CD4-positive, alpha-beta memory T cell (primary cell): ENCODE measurements around the gene ZNF546. TPM values are rescaled to one million over a fixed set of nuclear protein-coding genes. Genes with fewer than 3 reads are reported as not detected.
A peak's percentile ranks its signal among the peaks of the same experiment; 100 is the strongest.
"Not testable (repeated sequence)": the region's sequence is repeated elsewhere in the genome, so short reads cannot be mapped to it uniquely, and the experiment has no call there.

Experiments used
- CTCF ChIA-PET: fragments of 350-600 bp; sonication (Branson Sonifier 250); formaldehyde crosslinking; loops from one replicate; lab custom pipeline; 2021; ENCODE audit warnings: inconsistent platforms; ENCODE audit not compliant: partially characterized antibody; lab: Charles Lee
- POLR2A ChIA-PET: fragments of 350-600 bp; sonication (Branson Sonifier 250); formaldehyde crosslinking; loops from one replicate; lab custom pipeline; 2021; ENCODE audit not compliant: partially characterized antibody; lab: Charles Lee
- DNase-seq, 5 donors: peaks; one replicate each; pipeline versions ENCODE4 v3.0.0 to v3.0.0-alpha.2; 2020 to 2022; ENCODE audit warnings: mixed read lengths in 1 of 5
- H3K27ac ChIP-seq: one replicate; pipeline ENCODE4 v1.7.0; 2013; ENCODE audit warnings: low read depth, low read length
- H3K27me3 ChIP-seq: 2 replicates; pipeline ENCODE4 v1.7.0; 2013; ENCODE audit warnings: mild to moderate bottlenecking, low read length, moderate library complexity; ENCODE audit not compliant: insufficient read depth
- H3K36me3 ChIP-seq: 2 replicates; pipeline ENCODE4 v1.7.0; 2013; ENCODE audit warnings: mild to moderate bottlenecking, low read length, moderate library complexity; ENCODE audit not compliant: insufficient read depth
- H3K4me1 ChIP-seq: 2 replicates; pipeline ENCODE4 v1.7.0; 2013; ENCODE audit warnings: mild to moderate bottlenecking, low read length, moderate library complexity; ENCODE audit not compliant: insufficient read depth
- H3K4me3 ChIP-seq, 2 donors: one replicate each; pipeline ENCODE4 v1.7.0; 2013; ENCODE audit warnings: low read length in 2 of 2, mild to moderate bottlenecking in 1 of 2
- H3K9me3 ChIP-seq, 2 donors: one replicate each; pipeline ENCODE4 v1.7.0; 2013; ENCODE audit warnings: low read length in 2 of 2, control low read depth in 1 of 2; ENCODE audit not compliant: control insufficient read depth in 1 of 2
- H3K27ac Mint-ChIP-seq, 7 donors: one replicate each; pipeline ENCODE4 v1.8.0; 2020 to 2021; ENCODE audit warnings: mixed read lengths in 7 of 7, mild to moderate bottlenecking in 6 of 7, inconsistent platforms in 3 of 7, moderate library complexity in 3 of 7
- H3K27me3 Mint-ChIP-seq, 2 donors: one replicate each; pipeline ENCODE4 v1.8.0; 2020 to 2021; ENCODE audit warnings: mixed read lengths in 2 of 2
- H3K36me3 Mint-ChIP-seq, 2 donors: one replicate each; pipeline ENCODE4 v1.8.0; 2020 to 2021; ENCODE audit warnings: mixed read lengths in 2 of 2, inconsistent platforms in 1 of 2, mild to moderate bottlenecking in 1 of 2
- H3K4me1 Mint-ChIP-seq, 4 donors: one replicate each; pipeline ENCODE4 v1.8.0; 2020 to 2021; ENCODE audit warnings: mixed read lengths in 4 of 4, mild to moderate bottlenecking in 1 of 4
- H3K4me3 Mint-ChIP-seq, 8 donors: one replicate each; pipeline ENCODE4 v1.8.0; 2020 to 2021; ENCODE audit warnings: mixed read lengths in 8 of 8, mild to moderate bottlenecking in 7 of 8, moderate library complexity in 6 of 8, inconsistent platforms in 3 of 8
- H3K9me3 Mint-ChIP-seq, 8 donors: one replicate each; pipeline ENCODE4 v1.8.0; 2020 to 2021; ENCODE audit warnings: mixed read lengths in 8 of 8, mild to moderate bottlenecking in 5 of 8, inconsistent platforms in 3 of 8, moderate library complexity in 1 of 8
- intact Hi-C: fragments of 100-400 bp; cut with micrococcal nuclease; formaldehyde crosslinking; loops from one replicate; pipeline ENCODE4 v1.15.1; 2023
- polyA plus RNA-seq, 2 donors: library from polyadenylated mRNA; unstranded; fragments of 300-500 nt; fragmentation: Illumina TruSeq; gene quantifications; one replicate each; pipeline ENCODE4 v1.2.3, GENCODE V29; 2021
- total RNA-seq, 2 experiments: library from RNA; stranded (reverse); gene quantifications; one replicate each; pipeline ENCODE4 v1.2.3, GENCODE V29; 2021

Gene ZNF546
- total RNA-seq (10 to 100 TPM; 17.5 to 18.4 TPM), polyA plus RNA-seq (1 to 10 TPM; 2.9 TPM)

DNA sequence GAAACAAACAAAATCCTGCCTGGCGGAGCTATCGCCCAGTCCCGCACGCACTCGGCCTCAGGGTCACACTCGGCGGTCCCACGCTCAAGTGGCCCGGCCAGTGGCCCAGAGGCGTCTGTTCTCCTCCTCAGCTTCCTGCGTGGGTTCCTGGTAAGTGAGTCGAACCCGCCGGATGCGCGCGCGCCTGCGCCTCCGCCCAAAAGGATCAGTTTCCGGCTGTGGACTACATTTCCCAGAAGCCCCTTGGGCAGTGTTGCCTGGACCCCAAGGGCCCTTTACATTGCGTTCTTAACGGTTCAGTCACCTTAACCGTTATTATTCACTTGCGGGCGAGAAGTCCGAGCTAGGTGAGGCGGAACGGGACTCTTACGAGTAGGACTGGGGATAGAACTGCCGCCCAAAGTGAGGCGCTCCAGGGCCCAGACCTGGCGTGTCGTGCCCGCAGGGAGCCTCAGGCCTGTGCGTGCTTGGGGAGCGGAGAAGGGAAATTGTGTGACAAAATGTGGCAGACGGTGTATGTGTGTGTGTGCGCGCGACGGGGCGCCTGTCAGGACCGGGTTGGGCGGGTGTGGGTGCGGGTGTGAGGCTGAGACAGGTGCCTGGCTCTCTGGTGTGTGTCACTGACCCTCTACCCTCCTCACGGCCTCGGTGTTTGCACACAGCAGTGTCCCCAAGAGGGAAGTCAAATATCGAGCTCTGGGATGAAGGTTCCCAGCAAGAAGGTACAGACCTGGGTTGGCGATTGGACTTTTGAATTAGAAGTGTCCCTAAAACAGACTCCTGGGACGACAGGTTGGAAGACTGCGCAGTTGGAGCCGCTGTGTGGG lies at the start of gene ZNF546:
Gene ZNF546 (plus strand): TSS at position 250 of the 827 bp plus-strand sequence. CDS start 1,267 bp downstream, outside the sequence.
- H3K27me3 Mint-ChIP-seq, result no peaks in the 10 kb centered on the region
- DNase-seq, result peak; percentile 87 to 93 (median 90)
- Histone ChIP-seq H3K4me3 (peak within 1 kb of the TSS; percentile 98 to 99), H3K4me1 (peaks cover 19% of the 10 kb centered on the region), H3K27me3 (no peaks in the 10 kb centered on the region), H3K36me3 (no peaks in the 10 kb centered on the region), H3K9me3 (peaks cover 0 to 4% of the 10 kb centered on the region in 2 donors), H3K27ac (peak within 1 kb of the TSS; percentile 82)
- peak within 1 kb of the TSS; percentile 93 to 100 (median 99) for H3K4me3 Mint-ChIP-seq
- intact Hi-C loops, result loop anchor here (1.0 to 2.0 kb wide), 3 partner anchors 26 to 93 kb away; partner anchors contain the start of genes PSMC4 and ZNF780A
- H3K27ac Mint-ChIP-seq, result peak within 1 kb of the TSS; percentile 79 to 98 (median 96)
- H3K4me1 Mint-ChIP-seq, result peaks cover 26 to 53% (median 36%) of the 10 kb centered on the region in 4 donors
- POLR2A ChIA-PET, result interaction anchor here (0.9 to 3.4 kb wide), 16 partner anchors 9 to 606 kb away, joined by 3 to 46 read pairs (median 4); partner anchors contain the start of genes DYRK1B, FBL, PSMC4 and RPS16
- H3K36me3 Mint-ChIP-seq, result peaks cover 6 to 14% of the 10 kb centered on the region in 2 donors
- CTCF ChIA-PET, result interaction anchor here (3.2 kb wide), 1 partner anchor 26 kb away, joined by 30 read pairs; the partner anchor contains the start of gene PSMC4
- H3K9me3 Mint-ChIP-seq, result peaks cover 0 to 11% (median 0%) of the 10 kb centered on the region in 8 donors

DNA sequence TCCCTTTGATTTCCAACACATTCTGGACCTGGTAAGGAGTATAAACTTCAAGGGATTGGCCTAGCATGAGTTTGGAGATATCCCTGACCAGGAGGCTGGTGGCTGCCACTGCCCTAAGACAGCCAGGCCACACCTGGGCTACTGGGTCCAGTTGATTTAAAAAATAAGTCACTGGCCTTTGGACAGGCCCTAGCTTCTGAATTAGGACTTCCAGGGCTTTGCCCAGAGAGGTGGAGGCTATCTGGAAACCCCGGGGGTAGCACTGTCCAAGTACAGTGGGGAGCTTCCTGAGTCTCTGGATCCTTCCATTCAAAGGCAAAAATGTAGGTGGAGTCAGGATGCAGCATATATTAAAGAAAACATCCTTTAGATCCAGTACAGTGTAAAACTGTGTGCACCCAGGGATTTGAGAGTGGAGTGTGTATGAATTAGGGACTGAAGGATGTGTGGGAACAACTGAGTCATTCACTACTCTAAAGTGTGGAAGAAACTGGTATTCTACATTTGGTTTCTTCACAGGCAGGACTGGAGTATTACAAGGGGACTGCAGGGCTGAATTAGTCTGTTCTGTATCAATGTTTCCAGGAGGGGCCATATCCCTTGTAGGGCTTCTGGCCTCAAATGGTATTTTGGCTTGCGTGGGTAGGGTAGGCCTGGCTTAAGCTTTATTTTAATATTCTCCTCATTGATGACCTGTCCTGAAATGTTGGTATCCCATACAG lies 47.7 kb upstream of the ZNF546 start:
- H3K9me3 Mint-ChIP-seq, result no peaks in the 10 kb centered on the region
- H3K4me1 Mint-ChIP-seq, result peaks cover 50 to 93% (median 69%) of the 10 kb centered on the region in 4 donors
- no peaks in the 10 kb centered on the region for H3K27me3 Mint-ChIP-seq
- Histone ChIP-seq H3K27ac (no peak overlapping the region), H3K27me3 (no peaks in the 10 kb centered on the region), H3K9me3 (no peaks in the 10 kb centered on the region), H3K4me1 (peaks cover 90% of the 10 kb centered on the region), H3K36me3 (no peaks in the 10 kb centered on the region), H3K4me3 (no peak overlapping the region)
- peaks cover 5 to 9% of the 10 kb centered on the region in 2 donors for H3K36me3 Mint-ChIP-seq
- ChIA-PET CTCF (interaction anchor here (1.0 to 10.3 kb wide), 2 partner anchors 10 to 21 kb away, joined by 3 to 151 read pairs; partner anchors contain the start of gene PSMC4), POLR2A (interaction anchor here (0.9 to 1.6 kb wide), 2 partner anchors 20 to 21 kb away, joined by 4 to 13 read pairs; partner anchors contain the start of gene PSMC4)
- peak overlapping the region in 4 of 8 donors; percentile 6 to 57 (median 20) for H3K4me3 Mint-ChIP-seq
- peak overlapping the region; percentile 15 to 88 (median 42) for H3K27ac Mint-ChIP-seq
- intact Hi-C loops, result no loop called here
- DNase-seq, result no peak

DNA sequence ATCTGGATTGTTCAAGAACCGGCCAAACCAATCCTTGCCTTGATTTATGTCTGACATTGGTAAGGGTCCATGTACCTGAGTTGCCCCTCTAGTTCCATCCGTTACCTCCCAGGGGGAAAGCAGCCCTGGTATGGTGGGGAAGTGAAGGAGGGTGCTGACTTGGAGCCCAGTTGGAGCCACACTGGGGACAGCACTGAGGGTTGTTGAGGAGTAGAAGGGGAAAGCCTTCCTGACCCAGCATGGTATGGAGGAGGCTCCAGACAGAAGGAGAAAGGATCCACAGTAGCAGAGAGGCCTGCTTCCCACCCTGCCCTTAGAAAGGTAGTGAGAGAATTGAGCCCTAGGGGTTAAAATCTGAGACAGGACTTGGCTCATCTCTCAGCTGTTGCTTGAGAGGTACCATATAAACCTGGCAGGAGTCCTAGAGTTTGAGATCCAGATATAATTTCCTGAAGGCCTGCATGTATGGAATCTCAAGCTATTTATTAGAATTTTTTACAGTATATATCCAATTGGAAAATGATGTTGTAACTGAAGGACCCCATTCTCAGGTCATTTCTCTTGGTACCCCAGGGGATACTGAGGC lies 45.7 kb upstream of the ZNF546 start:
- H3K4me3 Mint-ChIP-seq, result peak overlapping the region in 5 of 8 donors; percentile 51 to 93 (median 84)
- H3K36me3 Mint-ChIP-seq, result peaks cover 3 to 7% of the 10 kb centered on the region in 2 donors
- no peaks in the 10 kb centered on the region for H3K9me3 ChIP-seq
- CTCF ChIA-PET, result interaction anchor here (1.2 to 2.2 kb wide), 3 partner anchors 9 to 19 kb away, joined by 4 to 25 read pairs (median 5); partner anchors contain the start of gene PSMC4
- no peaks in the 10 kb centered on the region for H3K36me3 ChIP-seq
- no peaks in the 10 kb centered on the region for H3K9me3 Mint-ChIP-seq
- peaks cover 50 to 94% (median 72%) of the 10 kb centered on the region in 4 donors for H3K4me1 Mint-ChIP-seq
- H3K27ac ChIP-seq, result peak overlapping the region; percentile 57
- DNase-seq, result no peak
- POLR2A ChIA-PET, result interaction anchor here (0.9 to 1.8 kb wide), 5 partner anchors 9 to 18 kb away, joined by 3 to 23 read pairs (median 8); partner anchors contain the start of gene PSMC4
- peaks cover 87% of the 10 kb centered on the region for H3K4me1 ChIP-seq
- intact Hi-C loops, result no loop called here
- H3K27me3 Mint-ChIP-seq, result no peaks in the 10 kb centered on the region
- H3K4me3 ChIP-seq, result peak overlapping the region in 1 of 2 donors; percentile 23
- H3K27ac Mint-ChIP-seq, result peak overlapping the region; percentile 86 to 99 (median 96)
- no peaks in the 10 kb centered on the region for H3K27me3 ChIP-seq

DNA sequence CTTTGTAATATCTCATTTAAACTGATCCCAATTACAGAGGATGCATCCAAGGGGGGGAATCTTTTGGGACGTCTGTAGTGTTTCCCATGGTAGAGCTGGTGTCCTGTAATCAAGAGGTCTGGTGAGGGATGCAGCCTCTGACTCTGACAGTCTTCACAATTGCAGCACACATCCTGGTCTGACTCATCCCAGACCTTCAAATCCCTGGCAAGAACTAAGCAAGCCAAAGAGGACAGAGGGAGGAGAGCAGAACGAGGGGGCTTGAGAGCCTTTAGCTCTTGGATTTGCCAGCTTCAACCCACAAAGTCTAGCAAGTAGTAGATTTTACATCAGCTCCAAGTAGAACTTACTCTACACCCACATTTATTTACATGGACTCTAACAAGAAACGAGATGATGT lies 45.2 kb upstream of the ZNF546 start:
- Mint-ChIP-seq H3K4me3 (peak overlapping the region in 7 of 8 donors; percentile 65 to 93 (median 91)), H3K27me3 (no peaks in the 10 kb centered on the region), H3K9me3 (no peaks in the 10 kb centered on the region), H3K4me1 (peaks cover 50 to 93% (median 69%) of the 10 kb centered on the region in 4 donors), H3K36me3 (peaks cover 3 to 7% of the 10 kb centered on the region in 2 donors), H3K27ac (peak overlapping the region; percentile 88 to 99 (median 97))
- Histone ChIP-seq H3K9me3 (no peaks in the 10 kb centered on the region), H3K27me3 (no peaks in the 10 kb centered on the region), H3K4me1 (peaks cover 83% of the 10 kb centered on the region), H3K36me3 (no peaks in the 10 kb centered on the region), H3K4me3 (peak overlapping the region in 1 of 2 donors; percentile 23), H3K27ac (peak overlapping the region; percentile 57)
- intact Hi-C loops, result loop anchor here (2.0 kb wide), 1 partner anchor 19 kb away; the partner anchor contains the start of gene PSMC4
- ChIA-PET CTCF (interaction anchor here (1.2 to 2.2 kb wide), 3 partner anchors 9 to 19 kb away, joined by 4 to 25 read pairs (median 5); partner anchors contain the start of gene PSMC4), POLR2A (interaction anchor here (0.9 to 1.8 kb wide), 5 partner anchors 9 to 18 kb away, joined by 3 to 23 read pairs (median 8); partner anchors contain the start of gene PSMC4)
- DNase-seq, result no peak

DNA sequence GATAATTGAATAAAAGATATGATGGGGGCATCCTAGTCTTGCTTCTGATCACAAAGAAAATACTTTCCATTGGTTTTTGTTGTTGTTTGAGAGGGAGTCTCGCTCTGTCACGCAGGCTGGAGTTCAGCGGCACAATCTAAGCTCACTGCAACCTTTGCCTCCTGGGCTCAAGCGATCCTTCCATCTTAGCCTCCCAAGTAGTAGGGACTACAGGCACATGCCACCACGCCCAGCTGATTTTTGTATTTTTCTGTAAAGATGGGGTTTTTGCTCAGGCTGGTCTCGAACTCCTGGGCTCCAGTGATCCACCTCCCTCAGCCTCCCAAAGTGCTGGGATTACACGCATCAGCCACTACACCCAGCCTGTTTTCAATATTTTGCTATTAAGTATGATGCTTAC lies 42.9 kb upstream of the ZNF546 start:
- peak overlapping the region; percentile 57 for H3K27ac ChIP-seq
- Mint-ChIP-seq H3K9me3 (no peaks in the 10 kb centered on the region), H3K27ac (peak overlapping the region; percentile 84 to 99 (median 94)), H3K36me3 (peaks cover 3 to 7% of the 10 kb centered on the region in 2 donors), H3K4me1 (peaks cover 44 to 81% (median 63%) of the 10 kb centered on the region in 4 donors), H3K4me3 (peak overlapping the region; percentile 2 to 93 (median 74)), H3K27me3 (no peaks in the 10 kb centered on the region)
- no peaks in the 10 kb centered on the region for H3K27me3 ChIP-seq
- H3K4me3 ChIP-seq, result no peak overlapping the region
- H3K9me3 ChIP-seq, result no peaks in the 10 kb centered on the region
- no peak for DNase-seq
- H3K36me3 ChIP-seq, result no peaks in the 10 kb centered on the region
- peaks cover 72% of the 10 kb centered on the region for H3K4me1 ChIP-seq
- CTCF ChIA-PET, result interaction anchor here (0.8 to 7.0 kb wide), 6 partner anchors 8 to 19 kb away, joined by 3 to 78 read pairs (median 5); partner anchors contain the start of gene PSMC4
- intact Hi-C loops, result loop anchor here (1.0 to 2.0 kb wide), 2 partner anchors 13 to 17 kb away; partner anchors contain the start of gene PSMC4
- POLR2A ChIA-PET, result interaction anchor here (0.8 to 2.9 kb wide), 7 partner anchors 12 to 107 kb away, joined by 3 to 80 read pairs (median 4); partner anchors contain the start of genes FBL and PSMC4

- DNase-seq, H3K27ac ChIP-seq, H3K9me3 ChIP-seq, H3K27me3 ChIP-seq, H3K36me3 Mint-ChIP-seq, intact Hi-C loops, H3K36me3 ChIP-seq, H3K4me3 ChIP-seq, H3K27me3 Mint-ChIP-seq, H3K9me3 Mint-ChIP-seq: not testable (repeated sequence)
- ChIA-PET CTCF (interaction anchor here (0.6 to 7.0 kb wide), 2 partner anchors 12 to 16 kb away, joined by 4 to 78 read pairs; partner anchors contain the start of gene PSMC4), POLR2A (interaction anchor here (1.6 to 3.9 kb wide), 2 partner anchors 13 to 16 kb away, joined by 4 to 11 read pairs; partner anchors contain the start of gene PSMC4)
- Mint-ChIP-seq H3K4me3 (peak overlapping the region in 2 of 8 donors; percentile 17 to 52), H3K27ac (peak overlapping the region in 4 of 7 donors; percentile 23 to 75 (median 50)), H3K4me1 (peaks cover 32 to 62% (median 48%) of the 10 kb centered on the region in 4 donors)
- H3K4me1 ChIP-seq, result peaks cover 44% of the 10 kb centered on the region
These were observed 39.0 kb upstream of the ZNF546 start for GRCh38 chr19:39957886-39958285.
